DND-41 (cell line): ENCODE results near the gene ACIN1.

Experiments
- CTCF ChIP-seq: IDR thresholded peaks from 2 replicates; pipeline ENCODE4 v1.5.1; 2012; ENCODE audit warnings: borderline replicate concordance, low read length, moderate library complexity, mild to moderate bottlenecking; ENCODE audit not compliant: poor library complexity, severe bottlenecking; ENCODE audit errors: extremely low read depth
- EZH2 ChIP-seq: IDR thresholded peaks from 3 replicates; pipeline ENCODE4 v1.6.1; 2012; ENCODE audit warnings: borderline replicate concordance, low read depth, mild to moderate bottlenecking, moderate library complexity, low read length, inconsistent platforms; ENCODE audit not compliant: severe bottlenecking

- no peak for TF ChIP-seq EZH2
- TF ChIP-seq CTCF, result no peak
These were observed 27.1 kb upstream of the ACIN1 start for GRCh38 chr14:23122086-23122485.
